Coronary artery (tissue), 2 donors: Measurements from ENCODE around the gene PLCH2.

Experiments
- DNase-seq: peaks from one replicate; pipeline ENCODE4 v3.0.0-alpha.2; 2017; ENCODE audit warnings: low spot score
- H3K27ac ChIP-seq, 2 donors: fragments of 200-600 bp; sonication (generic); one replicate each; pipeline ENCODE4 v1.5.1; 2016 to 2019
- H3K4me3 ChIP-seq: fragments of 200-600 bp; sonication (generic); 2 replicates; pipeline ENCODE4 v1.5.1; 2016; ENCODE audit warnings: mild to moderate bottlenecking, moderate library complexity
- TF ChIP-seq, protein P1 (sequence below): fragments of 200-600 bp; sonication (generic); IDR thresholded peaks from one replicate; pipeline ENCODE4 v1.5.1; 2019; ENCODE audit warnings: antibody characterized with exemption

PLCH2 gene

DNA sequence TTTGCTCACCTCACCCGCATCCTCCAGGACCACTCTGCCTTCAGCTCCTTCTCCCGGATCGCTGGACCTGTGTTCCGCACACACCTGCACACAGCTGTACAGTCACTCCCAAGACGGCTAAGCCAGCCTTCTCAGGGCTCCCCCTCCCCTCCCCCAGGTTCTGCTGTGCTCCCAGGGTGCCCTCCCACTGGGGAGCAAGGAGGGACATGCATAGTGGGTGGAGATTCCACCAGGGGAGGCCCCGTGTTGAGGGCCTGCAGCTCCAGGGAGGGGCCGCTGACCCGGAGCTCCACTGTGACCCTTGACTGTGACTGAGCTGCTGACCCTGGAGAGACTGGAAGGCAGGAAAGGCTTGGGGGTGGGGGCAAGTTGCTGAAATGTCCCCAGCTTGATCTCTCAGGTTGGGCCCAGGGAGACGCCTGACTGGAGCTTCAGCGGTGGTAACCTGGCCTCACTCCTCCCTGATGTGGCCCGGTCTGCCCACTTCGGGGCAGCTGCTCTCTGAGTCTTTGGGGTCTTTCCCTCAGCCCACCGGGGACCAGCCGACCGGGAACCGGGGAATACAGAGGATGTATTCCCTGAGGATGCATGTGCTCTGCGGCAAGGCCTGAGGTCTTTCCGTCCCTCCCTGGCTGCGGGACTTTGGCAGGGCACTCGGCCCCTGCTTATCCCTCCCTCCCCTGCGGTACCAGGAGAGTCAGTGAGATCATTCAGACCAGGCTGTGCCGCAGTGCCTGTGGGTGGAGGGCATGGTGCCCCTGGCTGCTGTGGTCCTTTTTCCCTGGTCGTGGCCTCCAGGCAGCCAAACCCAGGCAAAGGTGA is 28.6 kb upstream of the PLCH2 start:
- TF ChIP-seq, protein P1, sequence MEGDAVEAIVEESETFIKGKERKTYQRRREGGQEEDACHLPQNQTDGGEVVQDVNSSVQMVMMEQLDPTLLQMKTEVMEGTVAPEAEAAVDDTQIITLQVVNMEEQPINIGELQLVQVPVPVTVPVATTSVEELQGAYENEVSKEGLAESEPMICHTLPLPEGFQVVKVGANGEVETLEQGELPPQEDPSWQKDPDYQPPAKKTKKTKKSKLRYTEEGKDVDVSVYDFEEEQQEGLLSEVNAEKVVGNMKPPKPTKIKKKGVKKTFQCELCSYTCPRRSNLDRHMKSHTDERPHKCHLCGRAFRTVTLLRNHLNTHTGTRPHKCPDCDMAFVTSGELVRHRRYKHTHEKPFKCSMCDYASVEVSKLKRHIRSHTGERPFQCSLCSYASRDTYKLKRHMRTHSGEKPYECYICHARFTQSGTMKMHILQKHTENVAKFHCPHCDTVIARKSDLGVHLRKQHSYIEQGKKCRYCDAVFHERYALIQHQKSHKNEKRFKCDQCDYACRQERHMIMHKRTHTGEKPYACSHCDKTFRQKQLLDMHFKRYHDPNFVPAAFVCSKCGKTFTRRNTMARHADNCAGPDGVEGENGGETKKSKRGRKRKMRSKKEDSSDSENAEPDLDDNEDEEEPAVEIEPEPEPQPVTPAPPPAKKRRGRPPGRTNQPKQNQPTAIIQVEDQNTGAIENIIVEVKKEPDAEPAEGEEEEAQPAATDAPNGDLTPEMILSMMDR = no peak
- Histone ChIP-seq H3K4me3 (no peak overlapping the region), H3K27ac (no peak overlapping the region)
- no peak for DNase-seq

DNA sequence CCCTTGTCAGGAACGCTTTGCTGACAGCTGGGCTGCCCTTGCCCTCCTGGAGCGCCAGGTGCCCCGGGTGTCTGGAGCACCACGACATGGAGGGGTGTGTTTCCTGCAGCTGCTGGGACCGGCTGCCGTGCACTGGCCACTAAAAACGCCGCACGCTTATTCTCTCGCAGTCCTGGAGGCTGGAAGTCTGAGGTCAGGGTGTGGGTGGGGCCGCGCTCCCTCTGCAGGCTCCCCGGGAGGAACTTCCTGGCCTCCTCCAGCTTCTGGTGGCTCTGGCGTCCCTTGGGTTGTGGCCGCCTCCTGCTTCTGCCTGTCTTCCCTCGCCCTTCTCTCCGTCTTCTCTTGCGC is 28.0 kb upstream of the PLCH2 start:
- TF ChIP-seq, protein P1 = no peak
- DNase-seq = no peak
- Histone ChIP-seq H3K27ac (no peak overlapping the region), H3K4me3 (no peak overlapping the region)

DNA sequence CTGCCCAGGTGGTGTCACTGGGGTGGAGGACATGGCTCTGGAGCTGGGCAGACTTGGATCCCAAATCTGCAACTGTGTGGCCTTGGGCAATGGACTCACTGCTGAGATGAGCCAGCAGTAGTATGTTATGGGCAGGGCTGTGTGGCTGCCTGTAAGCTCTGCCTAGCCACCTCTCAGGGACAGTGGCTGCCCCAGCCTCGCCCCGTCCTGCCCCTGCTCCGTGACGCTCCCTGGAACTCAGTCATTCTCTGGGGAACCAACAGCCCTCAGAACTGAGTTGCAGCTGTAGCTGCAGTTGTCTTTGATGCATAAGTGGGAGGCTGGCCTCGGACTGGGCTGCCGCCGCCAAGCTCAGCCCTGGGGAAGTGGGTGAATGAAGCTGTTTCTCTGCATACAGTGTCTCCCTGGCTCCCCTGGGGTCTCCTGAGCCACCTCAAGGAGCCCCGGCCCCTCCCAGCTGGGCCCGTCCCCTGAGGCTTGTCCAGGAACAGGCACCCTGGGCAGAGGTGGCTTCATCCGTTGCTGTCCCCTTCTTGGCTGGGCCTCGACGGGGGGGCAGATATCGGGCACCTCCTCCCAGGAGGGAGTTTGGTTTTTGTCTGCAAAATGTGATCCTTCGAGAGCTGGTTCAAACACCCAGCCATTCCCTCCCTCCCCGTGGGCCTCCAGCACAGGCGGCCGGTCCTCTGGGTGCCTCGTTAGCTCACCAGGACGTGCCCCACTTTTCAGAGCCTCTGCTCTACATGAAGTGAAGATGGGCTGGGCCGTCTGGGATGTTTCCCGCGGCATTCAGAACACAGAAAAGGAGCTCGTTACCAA is 26.2 kb upstream of the PLCH2 start:
- TF ChIP-seq, protein P1 = no peak
- Histone ChIP-seq H3K4me3 (no peak overlapping the region), H3K27ac (no peak overlapping the region)
- no peak for DNase-seq

DNA sequence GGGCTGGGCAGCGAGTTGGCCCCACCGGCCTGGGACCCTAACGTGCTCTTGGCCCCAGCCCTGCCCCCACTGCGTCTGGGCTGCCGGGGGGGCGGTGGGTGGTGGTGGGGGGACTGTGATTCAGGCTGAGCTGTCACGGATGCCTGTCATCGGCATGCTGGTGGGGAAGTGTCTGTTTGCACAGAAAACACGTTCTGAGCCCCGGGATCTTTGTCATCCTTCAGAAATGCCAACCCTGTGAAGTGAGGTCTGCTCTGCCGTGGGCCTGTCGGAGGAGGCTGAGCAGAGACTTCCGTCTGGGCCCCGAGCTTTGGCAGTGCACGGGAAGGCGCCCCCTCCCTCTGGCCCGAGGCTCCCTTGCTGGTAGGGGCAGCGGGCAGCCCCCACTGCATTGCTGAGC is 24.3 kb upstream of the PLCH2 start:
- TF ChIP-seq, protein P1 = no peak
- no peak for DNase-seq
- Histone ChIP-seq H3K27ac (no peak overlapping the region), H3K4me3 (no peak overlapping the region)

DNA sequence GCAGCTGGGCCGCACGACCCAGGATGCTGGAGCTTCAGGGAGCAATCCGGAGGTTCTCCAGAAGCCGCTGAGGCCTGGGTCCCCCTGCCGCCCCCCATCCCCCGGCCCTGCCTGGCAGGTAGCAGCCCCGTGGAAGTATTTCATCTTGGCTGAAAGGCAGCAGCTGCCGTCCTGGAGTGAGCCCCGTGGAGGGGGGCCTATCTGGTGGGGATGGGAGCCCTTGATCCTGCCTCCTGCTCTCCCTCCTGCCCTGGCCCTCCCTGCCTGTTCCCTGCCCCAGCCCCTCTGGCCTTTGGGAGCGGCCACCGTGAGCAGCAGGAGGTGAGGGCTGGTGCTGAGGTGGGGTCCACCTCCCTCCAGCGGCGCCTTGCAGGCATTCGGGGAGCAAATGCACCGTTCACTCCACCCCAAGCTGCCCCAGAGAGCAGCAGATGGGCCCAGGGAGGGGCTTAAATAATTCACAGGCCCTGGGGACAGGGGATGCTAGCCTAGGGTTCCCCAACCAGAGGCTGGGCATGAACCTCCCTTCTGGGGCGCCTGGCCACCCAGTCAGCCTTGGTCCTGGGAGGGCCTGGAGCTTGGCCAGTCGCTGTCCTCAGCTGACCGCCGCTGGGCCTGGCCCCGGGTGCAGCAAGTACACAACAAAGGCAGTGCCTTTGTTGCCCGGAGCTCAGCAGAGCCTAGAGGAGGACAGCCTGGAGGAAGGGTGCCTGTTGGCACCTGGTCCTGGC is 23.7 kb upstream of the PLCH2 start:
- Histone ChIP-seq H3K27ac (no peak overlapping the region), H3K4me3 (no peak overlapping the region)
- TF ChIP-seq, protein P1 = no peak
- no peak for DNase-seq

DNA sequence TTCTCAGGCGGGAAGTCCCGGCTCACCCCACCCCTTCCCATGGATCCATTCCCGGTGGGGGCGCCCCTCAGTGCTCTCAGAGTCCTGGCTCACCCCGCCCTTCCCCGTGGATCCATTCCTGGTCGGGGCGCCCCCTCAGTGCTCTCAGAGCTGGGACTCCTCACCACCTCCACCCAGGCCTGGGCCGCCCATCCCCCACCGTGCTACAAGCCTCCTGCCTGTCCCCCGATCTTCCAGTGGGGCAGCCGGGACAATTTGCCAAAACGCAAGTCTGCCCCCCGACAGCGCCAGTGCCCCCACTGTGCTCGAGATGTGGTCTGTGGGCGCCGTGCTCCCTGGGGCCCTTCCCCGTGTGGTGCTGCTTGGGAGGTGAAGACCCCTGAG is 23.2 kb upstream of the PLCH2 start:
- Histone ChIP-seq H3K27ac (no peak overlapping the region), H3K4me3 (no peak overlapping the region)
- DNase-seq = no peak
- TF ChIP-seq, protein P1 = no peak
